Duodenal mucosa (tissue), 2 donors: ENCODE measurements around the gene CD160.
"Not testable (repeated sequence)": the region's sequence is repeated elsewhere in the genome, so short reads cannot be mapped to it uniquely, and the experiment has no call there.

Experiments
- H3K27ac ChIP-seq: one replicate; pipeline ENCODE4 v1.7.0; 2013; ENCODE audit warnings: low read depth, low read length
- H3K27me3 ChIP-seq, 2 donors: one replicate each; pipeline ENCODE4 v1.7.0; 2013; ENCODE audit warnings: low read length in 2 of 2, control low read depth in 1 of 2; ENCODE audit not compliant: insufficient read depth in 2 of 2, control insufficient read depth in 1 of 2
- H3K36me3 ChIP-seq, 2 donors: one replicate each; pipeline ENCODE4 v1.7.0; 2013; ENCODE audit warnings: low read length in 2 of 2, control low read depth in 1 of 2; ENCODE audit not compliant: insufficient read depth in 2 of 2, control insufficient read depth in 1 of 2
- H3K4me1 ChIP-seq, 2 donors: one replicate each; pipeline ENCODE4 v1.7.0; 2013; ENCODE audit warnings: low read length in 2 of 2, control low read depth in 1 of 2; ENCODE audit not compliant: insufficient read depth in 2 of 2, control insufficient read depth in 1 of 2
- H3K4me3 ChIP-seq, 2 donors: one replicate each; pipeline ENCODE4 v1.7.0; 2013; ENCODE audit warnings: low read length in 2 of 2, low read depth in 1 of 2
- H3K9ac ChIP-seq, 2 donors: one replicate each; pipeline ENCODE4 v1.7.0; 2013; ENCODE audit warnings: low read length in 2 of 2, low read depth in 1 of 2
- H3K9me3 ChIP-seq, 2 donors: one replicate each; pipeline ENCODE4 v1.7.0; 2013; ENCODE audit warnings: low read length in 2 of 2, control low read depth in 1 of 2; ENCODE audit not compliant: control insufficient read depth in 1 of 2

Gene CD160

GRCh38 chr1:145726193-145726592 is 6.9 kb downstream of the CD160 start:
- not testable (repeated sequence) for H3K4me3 ChIP-seq, H3K9ac ChIP-seq, H3K9me3 ChIP-seq, H3K27ac ChIP-seq, H3K27me3 ChIP-seq, H3K36me3 ChIP-seq
- H3K4me1 ChIP-seq: peaks cover 0 to 12% of the 10 kb centered on the region in 2 donors

GRCh38 chr1:145729196-145729595 is 9.9 kb downstream of the CD160 start:
- no peak overlapping the region for H3K4me3 ChIP-seq
- no peak overlapping the region for H3K9ac ChIP-seq
- no peaks in the 10 kb centered on the region for H3K9me3 ChIP-seq
- H3K27me3 ChIP-seq: no peaks in the 10 kb centered on the region
- H3K27ac ChIP-seq: no peak overlapping the region
- H3K36me3 ChIP-seq: no peaks in the 10 kb centered on the region
- H3K4me1 ChIP-seq: peaks cover 0 to 5% of the 10 kb centered on the region in 2 donors

GRCh38 chr1:145729666-145730436 is 10.6 kb downstream of the CD160 start:
- H3K4me3 ChIP-seq: no peak overlapping the region
- no peaks in the 10 kb centered on the region for H3K36me3 ChIP-seq
- H3K9me3 ChIP-seq: no peaks in the 10 kb centered on the region
- peaks cover 0 to 5% of the 10 kb centered on the region in 2 donors for H3K4me1 ChIP-seq
- no peak overlapping the region for H3K27ac ChIP-seq
- no peaks in the 10 kb centered on the region for H3K27me3 ChIP-seq
- peak overlapping the region in 1 of 2 donors; percentile 28 for H3K9ac ChIP-seq

- no peak overlapping the region for H3K4me3 ChIP-seq
- H3K4me1 ChIP-seq: peaks cover 0 to 5% of the 10 kb centered on the region in 2 donors
- H3K36me3 ChIP-seq: no peaks in the 10 kb centered on the region
- no peaks in the 10 kb centered on the region for H3K27me3 ChIP-seq
- H3K9ac ChIP-seq: no peak overlapping the region
- H3K27ac ChIP-seq: no peak overlapping the region
- no peaks in the 10 kb centered on the region for H3K9me3 ChIP-seq
Observed at GRCh38 chr1:145730467-145730866, 11.2 kb downstream of the CD160 start.

DNA sequence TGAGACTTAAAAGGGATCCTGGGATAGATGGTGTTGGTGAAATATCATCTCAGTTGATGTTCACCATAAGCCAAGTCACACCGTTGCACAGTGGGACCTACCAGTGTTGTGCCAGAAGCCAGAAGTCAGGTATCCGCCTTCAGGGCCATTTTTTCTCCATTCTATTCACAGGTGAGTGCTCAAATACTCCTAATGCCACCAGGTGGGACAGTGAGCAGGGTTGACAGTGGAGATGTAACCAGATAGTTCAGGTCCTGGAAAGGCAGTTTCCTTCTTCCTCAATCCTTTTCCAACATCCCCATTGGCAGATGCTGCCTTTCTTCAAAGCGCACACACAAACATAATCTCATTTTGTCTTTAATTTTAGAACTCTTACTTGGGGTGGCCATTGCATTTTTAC is 11.6 kb downstream of the CD160 start:
- no peaks in the 10 kb centered on the region for H3K27me3 ChIP-seq
- no peak overlapping the region for H3K27ac ChIP-seq
- no peaks in the 10 kb centered on the region for H3K9me3 ChIP-seq
- no peak overlapping the region for H3K4me3 ChIP-seq
- no peak overlapping the region for H3K9ac ChIP-seq
- H3K4me1 ChIP-seq: peaks cover 0 to 5% of the 10 kb centered on the region in 2 donors
- H3K36me3 ChIP-seq: no peaks in the 10 kb centered on the region

DNA sequence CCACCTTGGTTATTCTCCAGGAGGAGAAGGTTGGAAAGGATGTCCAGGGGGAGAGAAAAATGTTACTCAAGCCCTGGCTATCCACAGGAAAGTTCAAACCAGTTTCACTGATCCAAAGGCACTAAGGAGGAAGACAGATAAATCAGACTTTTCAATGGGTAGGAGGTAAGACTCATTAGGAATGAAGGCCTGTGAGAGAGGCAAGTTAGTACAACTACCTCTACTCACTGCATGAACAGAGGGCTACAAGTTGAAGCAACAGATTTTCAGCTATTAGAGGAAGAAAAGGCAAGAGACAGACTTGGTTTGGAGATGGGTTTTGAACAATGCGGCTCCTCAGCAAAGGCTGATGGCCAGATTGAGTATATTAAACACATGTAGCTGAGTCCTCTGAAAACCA is 16.9 kb downstream of the CD160 start:
- no peaks in the 10 kb centered on the region for H3K9me3 ChIP-seq
- H3K27ac ChIP-seq: no peak overlapping the region
- no peaks in the 10 kb centered on the region for H3K27me3 ChIP-seq
- H3K9ac ChIP-seq: no peak overlapping the region
- H3K4me1 ChIP-seq: no peaks in the 10 kb centered on the region
- H3K4me3 ChIP-seq: no peak overlapping the region
- peaks cover 0 to 1% of the 10 kb centered on the region in 2 donors for H3K36me3 ChIP-seq

DNA sequence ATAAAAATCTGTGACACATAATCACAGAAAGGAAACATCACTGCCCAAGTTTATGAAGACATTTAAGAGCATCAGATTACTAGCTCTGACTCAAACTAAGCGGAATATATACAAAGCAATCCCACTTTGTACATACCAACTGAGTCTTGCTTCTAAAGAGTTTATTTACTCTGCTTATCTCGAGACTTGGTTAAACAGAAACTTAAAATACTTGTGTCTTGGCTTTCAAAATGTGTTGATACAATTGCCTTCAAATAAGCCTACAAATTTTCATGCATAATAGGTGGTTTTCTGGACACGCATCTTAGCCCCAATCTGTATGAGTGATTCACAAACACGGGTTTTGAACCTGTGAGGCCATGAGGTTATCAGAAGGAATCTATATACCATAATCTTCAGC is 21.0 kb downstream of the CD160 start:
- Histone ChIP-seq H3K9me3 (no peaks in the 10 kb centered on the region), H3K4me3 (no peak overlapping the region), H3K36me3 (peaks cover 8 to 32% of the 10 kb centered on the region in 2 donors), H3K4me1 (no peaks in the 10 kb centered on the region), H3K27me3 (no peaks in the 10 kb centered on the region), H3K27ac (no peak overlapping the region), H3K9ac (no peak overlapping the region)

GRCh38 chr1:145747398-145748247 is 28.3 kb downstream of the CD160 start:
- Histone ChIP-seq H3K4me3 (no peak overlapping the region), H3K9ac (no peak overlapping the region), H3K27ac (no peak overlapping the region), H3K27me3 (no peaks in the 10 kb centered on the region), H3K9me3 (no peaks in the 10 kb centered on the region), H3K36me3 (peaks cover 19 to 67% of the 10 kb centered on the region in 2 donors), H3K4me1 (no peaks in the 10 kb centered on the region)

GRCh38 chr1:145750426-145750825 is 31.1 kb downstream of the CD160 start:
- Histone ChIP-seq H3K36me3 (peaks cover 11 to 56% of the 10 kb centered on the region in 2 donors), H3K9ac (no peak overlapping the region), H3K9me3 (no peaks in the 10 kb centered on the region), H3K27ac (no peak overlapping the region), H3K4me3 (no peak overlapping the region), H3K27me3 (no peaks in the 10 kb centered on the region), H3K4me1 (no peaks in the 10 kb centered on the region)

DNA sequence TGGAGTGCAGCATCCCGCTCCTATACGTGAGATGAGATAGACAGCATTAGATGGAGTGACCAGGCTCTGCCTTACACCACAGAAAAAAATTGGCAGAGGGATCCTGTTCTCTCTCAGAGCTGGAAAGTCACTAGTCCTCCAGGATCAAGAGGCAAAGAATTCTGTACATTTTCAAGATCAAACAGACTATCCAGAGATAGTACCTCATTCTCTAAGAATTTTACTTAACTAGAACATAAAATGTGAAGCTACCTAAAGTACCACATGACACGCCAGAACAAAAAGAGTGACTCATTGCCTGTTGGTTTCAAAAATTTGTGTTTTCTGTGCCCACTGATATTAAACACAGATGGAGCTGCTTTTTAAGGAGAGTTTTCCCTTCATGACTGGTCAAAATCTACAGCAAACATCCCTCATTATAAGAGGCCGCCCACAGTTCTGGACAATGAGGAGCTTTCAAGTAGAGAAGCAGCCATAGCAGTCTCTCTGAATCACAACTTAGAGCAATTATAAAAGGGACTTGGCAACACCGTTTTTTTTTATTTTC is 32.3 kb downstream of the CD160 start:
- H3K27ac ChIP-seq: no peak overlapping the region
- H3K36me3 ChIP-seq: peaks cover 11 to 52% of the 10 kb centered on the region in 2 donors
- H3K4me3 ChIP-seq: no peak overlapping the region
- no peak overlapping the region for H3K9ac ChIP-seq
- H3K27me3 ChIP-seq: no peaks in the 10 kb centered on the region
- no peaks in the 10 kb centered on the region for H3K9me3 ChIP-seq
- no peaks in the 10 kb centered on the region for H3K4me1 ChIP-seq
